Mononuclear cell (primary cell): ENCODE data around the gene TBX19. TPM values are rescaled to one million over a fixed set of nuclear protein-coding genes. Genes with fewer than 3 reads are reported as not detected.

Source experiments
- H3K27me3 ChIP-seq: 2 replicates; pipeline ENCODE4 v1.6.0; 2011; ENCODE audit warnings: low read length, control low read depth; ENCODE audit not compliant: insufficient read depth
- H3K4me1 ChIP-seq: 2 replicates; pipeline ENCODE4 v1.5.1; 2011; ENCODE audit warnings: mild to moderate bottlenecking, low read length, control low read depth; ENCODE audit not compliant: insufficient read depth
- H3K4me3 ChIP-seq: 2 replicates; pipeline ENCODE4 v1.5.1; 2011; ENCODE audit warnings: mild to moderate bottlenecking, low read length, moderate library complexity
- H3K9me3 ChIP-seq: 2 replicates; pipeline ENCODE4 v1.5.1; 2011; ENCODE audit warnings: low read depth, mild to moderate bottlenecking, control low read depth, low read length
- total RNA-seq: library from RNA; depleted of rRNA; stranded (reverse); fragments of >200 nt; gene quantifications from one replicate; pipeline ENCODE4 v1.2.3, GENCODE V29; 2012

TBX19 gene
- total RNA-seq, 1 donor, result 1.5 TPM

GRCh38 chr1:168295411-168296114 is 14.9 kb downstream of the TBX19 start:
- no peaks in the 10 kb centered on the region for H3K9me3 ChIP-seq
- no peaks in the 10 kb centered on the region for H3K27me3 ChIP-seq
- H3K4me3 ChIP-seq, result no peak overlapping the region
- H3K4me1 ChIP-seq, result no peaks in the 10 kb centered on the region

GRCh38 chr1:168297019-168297730 is 16.5 kb downstream of the TBX19 start:
- H3K4me1 ChIP-seq, result no peaks in the 10 kb centered on the region
- no peaks in the 10 kb centered on the region for H3K9me3 ChIP-seq
- H3K4me3 ChIP-seq, result no peak overlapping the region
- H3K27me3 ChIP-seq, result no peaks in the 10 kb centered on the region

- Histone ChIP-seq H3K27me3 (no peaks in the 10 kb centered on the region), H3K4me3 (no peak overlapping the region), H3K4me1 (no peaks in the 10 kb centered on the region), H3K9me3 (no peaks in the 10 kb centered on the region)
These were observed 17.8 kb downstream of the TBX19 start for GRCh38 chr1:168298446-168298845.

GRCh38 chr1:168300626-168301025 is 19.9 kb downstream of the TBX19 start:
- Histone ChIP-seq H3K4me3 (no peak overlapping the region), H3K27me3 (no peaks in the 10 kb centered on the region), H3K4me1 (no peaks in the 10 kb centered on the region), H3K9me3 (no peaks in the 10 kb centered on the region)

- no peaks in the 10 kb centered on the region for H3K9me3 ChIP-seq
- H3K4me3 ChIP-seq, result no peak overlapping the region
- no peaks in the 10 kb centered on the region for H3K4me1 ChIP-seq
- H3K27me3 ChIP-seq, result no peaks in the 10 kb centered on the region
These were observed 21.1 kb downstream of the TBX19 start for GRCh38 chr1:168301664-168302320.

GRCh38 chr1:168303716-168304540 is 23.3 kb downstream of the TBX19 start:
- no peaks in the 10 kb centered on the region for H3K27me3 ChIP-seq
- no peaks in the 10 kb centered on the region for H3K9me3 ChIP-seq
- no peak overlapping the region for H3K4me3 ChIP-seq
- no peaks in the 10 kb centered on the region for H3K4me1 ChIP-seq

- Histone ChIP-seq H3K4me1 (no peaks in the 10 kb centered on the region), H3K9me3 (no peaks in the 10 kb centered on the region), H3K4me3 (no peak overlapping the region), H3K27me3 (no peaks in the 10 kb centered on the region)
These were observed 24.2 kb downstream of the TBX19 start for GRCh38 chr1:168304865-168305264.

GRCh38 chr1:168312718-168313604 is 32.3 kb downstream of the TBX19 start:
- no peaks in the 10 kb centered on the region for H3K9me3 ChIP-seq
- no peak overlapping the region for H3K4me3 ChIP-seq
- no peaks in the 10 kb centered on the region for H3K4me1 ChIP-seq
- H3K27me3 ChIP-seq, result no peaks in the 10 kb centered on the region

GRCh38 chr1:168316142-168316541 is 35.5 kb downstream of the TBX19 start:
- no peak overlapping the region for H3K4me3 ChIP-seq
- no peaks in the 10 kb centered on the region for H3K4me1 ChIP-seq
- no peaks in the 10 kb centered on the region for H3K9me3 ChIP-seq
- no peaks in the 10 kb centered on the region for H3K27me3 ChIP-seq

GRCh38 chr1:168317309-168317708 is 36.6 kb downstream of the TBX19 start:
- H3K9me3 ChIP-seq, result no peaks in the 10 kb centered on the region
- H3K27me3 ChIP-seq, result no peaks in the 10 kb centered on the region
- H3K4me1 ChIP-seq, result no peaks in the 10 kb centered on the region
- H3K4me3 ChIP-seq, result no peak overlapping the region

GRCh38 chr1:168319691-168320090 is 39.0 kb downstream of the TBX19 start:
- H3K4me1 ChIP-seq, result no peaks in the 10 kb centered on the region
- no peaks in the 10 kb centered on the region for H3K27me3 ChIP-seq
- H3K9me3 ChIP-seq, result no peaks in the 10 kb centered on the region
- H3K4me3 ChIP-seq, result no peak overlapping the region

- Histone ChIP-seq H3K4me1 (no peaks in the 10 kb centered on the region), H3K4me3 (no peak overlapping the region), H3K27me3 (no peaks in the 10 kb centered on the region)
These were observed 39.5 kb downstream of the TBX19 start for GRCh38 chr1:168320149-168320548.

GRCh38 chr1:168320800-168321450 is 40.2 kb downstream of the TBX19 start:
- no peaks in the 10 kb centered on the region for H3K4me1 ChIP-seq
- H3K27me3 ChIP-seq, result no peaks in the 10 kb centered on the region
- H3K4me3 ChIP-seq, result no peak overlapping the region
- H3K9me3 ChIP-seq, result no peaks in the 10 kb centered on the region

More at GRCh38 chr1:168320149-168320548, 39.5 kb downstream of the TBX19 start:
- no peaks in the 10 kb centered on the region for H3K9me3 ChIP-seq

- Histone ChIP-seq H3K9me3 (no peaks in the 10 kb centered on the region), H3K4me1 (no peaks in the 10 kb centered on the region), H3K27me3 (no peaks in the 10 kb centered on the region), H3K4me3 (no peak overlapping the region)
These were observed 41.3 kb downstream of the TBX19 start for GRCh38 chr1:168321945-168322344.
